GM18867 (cell line): Measurements from ENCODE around the gene SLC4A3.
"Not testable (repeated sequence)": the region's sequence is repeated elsewhere in the genome, so short reads cannot be mapped to it uniquely, and the experiment has no call there.

Experiments
- ATAC-seq: cut with Tn5 transposase; IDR thresholded peaks from one replicate; pipeline ENCODE4 v1.9.1; 2021; ENCODE audit warnings: mild to moderate bottlenecking, moderate library complexity; ENCODE audit not compliant: unreplicated experiment

Gene SLC4A3

DNA sequence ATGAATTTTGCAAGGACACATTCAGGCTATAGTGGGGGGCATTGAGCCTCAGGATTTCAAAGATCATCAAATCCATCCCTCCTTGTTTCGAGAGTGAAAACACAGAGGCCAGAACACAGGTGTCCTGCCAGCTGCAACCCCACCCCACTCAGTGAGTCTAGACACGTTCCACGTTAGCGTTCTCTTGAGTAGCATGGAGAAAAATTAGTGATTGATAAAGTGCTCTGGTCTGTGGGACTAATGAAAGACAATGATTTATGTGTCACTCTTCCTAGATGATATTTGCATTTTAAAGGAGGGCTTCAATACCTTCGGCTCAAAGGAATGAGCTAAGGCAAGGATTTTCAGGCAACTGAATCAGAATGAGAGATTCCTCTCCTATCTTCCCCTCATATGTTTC, 43.8 kb downstream of the SLC4A3 start:
- no peak for ATAC-seq

DNA sequence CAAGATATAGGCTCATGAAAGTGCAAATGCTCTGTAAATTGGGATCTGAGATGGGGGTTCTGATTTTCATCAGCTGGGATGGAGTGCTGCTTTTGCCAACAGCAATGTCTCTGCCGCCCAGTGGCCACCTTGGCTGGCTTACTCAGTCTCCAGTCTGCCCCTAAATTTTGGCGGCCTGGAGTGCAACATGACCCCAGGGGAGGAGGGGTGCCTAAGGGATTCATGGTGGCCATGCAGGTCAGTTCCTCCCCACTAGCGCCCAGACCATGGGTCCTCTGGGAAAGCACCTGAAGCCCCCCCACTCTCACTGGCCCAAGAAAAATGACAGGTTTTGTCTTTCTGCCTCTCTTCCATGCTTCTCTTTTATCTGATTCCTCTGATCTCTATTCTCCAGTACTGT, 45.0 kb downstream of the SLC4A3 start:
- ATAC-seq: no peak

DNA sequence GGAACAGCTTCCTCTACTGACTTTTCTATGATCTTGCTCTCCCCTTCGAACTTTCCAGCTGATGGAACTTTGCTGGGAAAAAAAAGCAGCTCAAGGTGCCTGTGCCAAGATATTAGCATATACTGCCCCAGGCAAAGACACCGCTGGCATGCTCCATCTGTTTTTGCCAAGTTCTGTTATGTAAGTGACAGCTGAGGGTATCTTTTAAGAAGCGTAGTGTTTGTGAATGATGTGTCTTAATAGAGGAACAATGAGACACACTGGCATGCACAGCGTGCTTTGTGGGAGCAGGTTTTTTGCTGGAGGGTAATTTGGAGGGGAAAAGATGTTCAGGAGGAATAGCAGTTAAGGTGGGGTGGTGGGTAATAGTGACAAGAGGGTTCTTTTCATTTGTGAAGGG, 47.8 kb downstream of the SLC4A3 start:
- ATAC-seq: no peak

GRCh38 chr2:219676586-219676985, 49.2 kb downstream of the SLC4A3 start:
- ATAC-seq: no peak

- ATAC-seq: no peak
Observed at GRCh38 chr2:219679041-219679440, 51.6 kb downstream of the SLC4A3 start.

GRCh38 chr2:219679571-219679970, 52.1 kb downstream of the SLC4A3 start:
- ATAC-seq: no peak

DNA sequence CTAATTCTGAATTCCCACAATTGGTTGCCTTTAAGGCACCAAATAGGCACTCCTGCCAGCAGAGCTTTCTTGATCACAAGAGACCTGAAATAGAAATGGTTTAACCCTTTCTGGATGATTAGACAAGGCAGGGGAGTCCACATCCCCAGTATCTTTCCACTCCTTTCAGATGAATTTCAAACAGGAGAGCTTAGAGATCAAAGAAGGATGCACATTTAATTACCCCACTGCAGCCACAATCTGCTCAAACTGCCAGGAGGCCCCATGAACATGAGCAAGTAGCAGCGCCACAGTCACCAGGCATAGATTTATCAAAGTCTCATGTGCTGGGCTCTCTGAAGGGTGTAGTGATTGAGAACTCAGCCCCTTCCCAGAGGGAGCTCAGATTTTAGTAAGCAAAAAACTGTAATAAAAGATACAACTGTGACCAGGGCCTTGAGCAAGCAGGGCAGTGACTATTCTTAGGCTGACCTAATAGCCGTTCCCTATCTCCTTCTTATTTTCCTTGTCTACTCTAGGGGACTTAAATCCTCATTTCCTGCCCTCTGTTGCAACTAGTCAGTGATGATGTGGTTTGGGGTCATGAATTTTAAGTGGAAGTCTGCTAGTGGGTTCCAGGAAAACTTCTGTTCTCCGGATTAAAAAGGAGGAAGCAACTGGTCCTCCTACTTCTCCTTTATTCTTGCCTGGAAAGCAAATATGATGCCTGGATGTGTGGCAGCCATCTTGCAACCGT, 53.7 kb downstream of the SLC4A3 start:
- no peak for ATAC-seq

DNA sequence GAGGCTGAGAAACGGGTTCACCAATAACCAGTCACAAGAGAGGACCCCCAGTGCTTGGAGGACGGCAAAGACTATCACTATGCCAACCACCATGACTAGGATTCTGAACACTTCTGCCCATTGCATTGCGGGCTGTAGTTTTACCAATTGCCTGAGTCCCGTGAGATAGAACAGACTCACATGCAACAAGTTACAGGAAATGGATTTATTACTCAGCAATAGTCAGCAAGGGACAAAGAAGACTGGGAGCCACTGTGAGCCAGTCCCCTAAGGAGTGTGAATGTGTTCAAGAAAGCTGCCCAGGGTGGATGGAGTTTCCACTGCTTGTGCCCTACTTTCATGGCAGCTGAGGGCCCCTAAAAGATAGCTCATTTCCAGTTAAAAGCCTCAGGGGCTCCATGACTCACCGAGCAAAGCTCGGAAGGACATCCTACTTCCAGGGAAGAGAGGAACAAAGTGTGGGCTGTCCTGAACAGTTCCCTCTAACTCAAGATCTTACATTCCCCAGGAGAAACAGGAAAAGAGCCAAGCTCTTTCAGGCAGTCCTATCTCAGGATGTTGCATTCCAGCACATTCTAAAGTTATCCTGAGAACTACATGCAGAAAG, 54.4 kb downstream of the SLC4A3 start:
- no peak for ATAC-seq

DNA sequence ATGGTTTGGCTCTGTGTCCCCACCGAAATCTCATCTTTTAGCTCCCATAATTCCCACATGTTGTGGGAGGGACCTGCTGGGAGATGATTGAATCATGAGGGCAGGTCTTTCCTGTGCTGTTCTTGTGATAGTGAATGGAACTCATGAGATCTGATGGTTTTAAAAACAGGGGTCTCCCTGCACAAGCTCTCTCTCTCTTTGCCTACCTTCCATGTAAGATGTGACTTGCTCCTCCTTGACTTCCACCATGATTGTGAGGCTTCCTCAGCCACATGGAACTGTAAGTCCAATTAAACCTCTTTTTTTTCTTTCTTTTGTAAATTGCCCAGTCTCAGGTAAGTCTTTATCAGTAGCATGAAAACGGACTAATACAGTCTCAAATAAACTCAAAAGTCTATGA, 56.0 kb downstream of the SLC4A3 start:
- not testable (repeated sequence) for ATAC-seq

DNA sequence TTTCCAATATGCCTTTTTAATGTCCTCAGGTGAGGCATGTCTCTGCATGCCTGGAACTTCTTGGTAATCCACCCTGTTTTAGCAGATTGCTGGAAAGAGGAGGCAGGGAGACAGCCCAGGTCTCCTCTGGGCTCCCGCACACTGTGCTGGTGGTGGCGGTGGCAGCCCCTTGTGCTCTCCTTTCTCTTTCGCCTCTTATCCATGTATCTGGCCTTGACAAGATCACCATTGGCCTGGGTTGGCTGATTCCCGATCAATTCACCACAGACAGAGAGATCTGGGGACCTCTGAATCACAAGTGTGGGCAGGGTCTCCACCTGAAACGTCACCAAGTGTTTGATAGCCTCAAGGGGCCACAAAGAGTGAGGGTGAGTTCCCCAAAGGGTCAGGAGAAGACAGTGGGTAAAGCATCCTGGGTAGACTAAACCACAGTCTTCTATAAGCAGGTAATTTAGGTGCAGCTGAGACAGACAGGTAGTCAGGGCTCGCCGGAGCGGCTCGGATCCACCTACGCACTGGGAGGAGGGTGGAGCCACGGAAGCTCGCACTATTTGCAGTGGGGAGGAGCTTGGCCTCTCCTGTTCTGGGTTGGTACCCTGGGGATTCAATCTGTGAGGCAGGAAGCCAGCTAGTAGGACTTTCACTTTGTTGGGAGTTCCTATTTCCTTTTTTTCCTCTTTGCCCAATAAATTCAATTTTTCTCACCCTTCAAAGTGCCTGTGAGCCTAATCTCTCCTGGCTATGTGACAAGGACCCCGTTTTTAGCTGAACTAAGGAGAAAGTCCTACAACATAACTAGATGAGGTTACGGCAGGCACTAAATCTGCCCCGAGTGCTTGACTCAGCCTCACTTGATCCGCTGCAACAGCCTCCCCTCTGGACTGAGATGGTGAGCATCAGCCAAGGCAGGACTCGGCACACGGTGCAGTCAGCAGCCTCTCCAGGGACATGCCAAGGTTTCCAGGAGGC, 57.6 kb downstream of the SLC4A3 start:
- peak; percentile 96 for ATAC-seq

DNA sequence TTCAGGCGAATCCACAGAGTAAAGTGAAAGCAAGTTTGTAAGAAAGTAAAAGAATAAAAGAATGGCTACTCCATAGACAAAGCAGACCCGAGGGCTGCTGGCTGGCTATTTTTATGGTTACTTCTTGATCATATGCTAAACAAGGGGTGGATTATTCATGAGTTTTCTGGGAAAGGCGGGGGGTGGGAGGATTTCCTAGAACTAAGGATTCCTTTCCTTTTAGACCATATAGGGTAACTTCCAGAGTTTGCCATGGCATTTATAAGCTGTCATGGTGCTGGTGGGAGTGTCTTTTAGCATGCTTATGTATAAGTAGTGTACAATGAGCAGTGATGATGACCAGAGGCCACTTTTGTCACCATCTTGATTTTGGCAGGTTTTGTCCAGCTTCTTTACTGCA, 59.8 kb downstream of the SLC4A3 start:
- ATAC-seq: no peak

- ATAC-seq: no peak
Observed at GRCh38 chr2:219687882-219688559, 60.6 kb downstream of the SLC4A3 start.

DNA sequence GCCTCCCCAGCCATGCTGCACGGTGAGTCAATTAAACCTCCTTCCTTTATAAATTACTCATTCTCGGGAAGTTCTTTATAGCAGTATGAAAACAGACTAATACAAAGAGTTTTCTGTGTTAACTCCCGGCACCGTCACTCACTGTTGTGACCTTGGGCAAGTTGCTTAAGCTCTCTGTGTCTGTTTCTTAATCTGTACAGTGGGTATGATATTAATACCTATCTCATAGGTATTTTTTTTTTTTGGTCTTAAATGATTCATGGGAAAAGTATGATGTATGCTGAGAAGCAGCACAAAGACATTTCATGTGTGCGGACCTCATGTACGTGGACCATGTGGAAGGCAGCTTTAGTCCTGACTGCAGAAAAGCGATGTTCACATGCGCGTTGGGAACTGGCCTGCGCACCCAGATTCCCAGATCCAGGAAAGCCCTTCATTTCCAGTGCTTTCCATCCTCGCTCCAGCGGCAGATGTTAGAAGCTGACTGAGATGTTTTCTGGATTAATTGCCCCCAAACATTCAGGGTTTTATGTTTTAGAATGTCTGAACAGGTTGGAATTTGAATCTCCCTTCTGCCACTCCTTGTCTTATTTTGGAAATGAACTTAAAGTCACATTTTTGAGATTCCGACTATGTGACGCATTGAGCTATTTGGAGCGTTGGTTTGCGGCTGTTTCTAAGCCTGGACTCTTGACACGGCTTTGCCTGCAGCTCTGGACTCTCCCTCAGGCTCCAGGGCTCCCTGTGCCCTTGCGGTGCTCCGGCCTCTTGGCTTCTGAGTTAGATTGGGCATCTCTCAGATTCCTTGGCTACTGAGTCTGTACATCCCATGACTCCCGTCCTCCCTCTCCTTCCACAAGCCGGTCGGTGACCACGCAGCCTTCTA, 61.4 kb downstream of the SLC4A3 start:
- ATAC-seq: no peak

DNA sequence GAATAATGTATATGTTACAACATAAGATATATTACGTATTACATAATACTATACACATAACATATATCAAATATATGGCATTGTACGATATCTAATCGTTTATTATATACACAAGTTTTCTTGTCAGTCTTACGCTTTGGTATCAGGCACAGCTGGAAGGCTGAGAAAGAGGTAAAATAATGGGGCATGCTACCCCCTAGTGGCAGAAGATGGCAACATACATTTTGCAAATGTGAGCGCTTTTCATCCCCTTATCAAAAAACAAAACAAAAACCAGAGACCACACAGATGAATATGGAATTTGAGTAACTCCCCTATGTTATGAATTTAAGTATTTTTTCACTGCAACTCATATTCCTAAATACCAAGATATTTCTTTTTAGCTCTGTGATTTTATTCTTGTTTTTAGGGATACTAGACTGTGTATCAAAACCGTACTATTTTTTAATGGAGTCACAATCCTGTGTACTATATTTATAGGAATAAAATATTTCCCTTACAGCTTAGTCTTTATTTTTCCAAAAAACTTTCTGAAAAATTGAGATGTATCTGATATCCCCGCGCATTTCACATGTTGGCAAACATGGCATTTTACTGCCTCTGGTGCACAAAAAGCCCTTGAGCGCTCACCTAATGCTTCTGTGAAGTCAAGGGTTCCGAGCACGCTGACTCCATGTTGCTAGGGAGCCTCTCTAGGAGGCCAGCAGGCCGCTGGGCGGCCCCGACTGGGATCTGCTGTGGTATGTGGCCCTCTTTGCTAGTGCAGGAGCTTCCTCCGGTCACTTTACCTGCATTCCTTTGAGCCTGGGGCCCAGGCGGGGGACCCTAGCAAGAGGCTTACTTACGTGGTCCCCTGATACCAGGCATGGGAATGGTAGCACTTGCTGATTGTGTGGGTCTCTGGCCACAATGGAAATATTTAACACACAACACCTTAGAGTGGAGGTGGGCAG, 62.5 kb downstream of the SLC4A3 start:
- ATAC-seq: peak; percentile 49

GRCh38 chr2:219691571-219691970, 64.1 kb downstream of the SLC4A3 start:
- ATAC-seq: no peak
